NCI-H748 (cell line): Measurements from ENCODE around the gene AKAP13.
A peak's percentile ranks its signal among the peaks of the same experiment; 100 is the strongest.
"Not testable (repeated sequence)": the region's sequence is repeated elsewhere in the genome, so short reads cannot be mapped to it uniquely, and the experiment has no call there.

Source experiments
- DNase-seq: peaks from one replicate; lab custom pipeline; 2025; ENCODE audit not compliant: unreplicated experiment; lab: John Stamatoyannopoulos, UW

Gene AKAP13

DNA sequence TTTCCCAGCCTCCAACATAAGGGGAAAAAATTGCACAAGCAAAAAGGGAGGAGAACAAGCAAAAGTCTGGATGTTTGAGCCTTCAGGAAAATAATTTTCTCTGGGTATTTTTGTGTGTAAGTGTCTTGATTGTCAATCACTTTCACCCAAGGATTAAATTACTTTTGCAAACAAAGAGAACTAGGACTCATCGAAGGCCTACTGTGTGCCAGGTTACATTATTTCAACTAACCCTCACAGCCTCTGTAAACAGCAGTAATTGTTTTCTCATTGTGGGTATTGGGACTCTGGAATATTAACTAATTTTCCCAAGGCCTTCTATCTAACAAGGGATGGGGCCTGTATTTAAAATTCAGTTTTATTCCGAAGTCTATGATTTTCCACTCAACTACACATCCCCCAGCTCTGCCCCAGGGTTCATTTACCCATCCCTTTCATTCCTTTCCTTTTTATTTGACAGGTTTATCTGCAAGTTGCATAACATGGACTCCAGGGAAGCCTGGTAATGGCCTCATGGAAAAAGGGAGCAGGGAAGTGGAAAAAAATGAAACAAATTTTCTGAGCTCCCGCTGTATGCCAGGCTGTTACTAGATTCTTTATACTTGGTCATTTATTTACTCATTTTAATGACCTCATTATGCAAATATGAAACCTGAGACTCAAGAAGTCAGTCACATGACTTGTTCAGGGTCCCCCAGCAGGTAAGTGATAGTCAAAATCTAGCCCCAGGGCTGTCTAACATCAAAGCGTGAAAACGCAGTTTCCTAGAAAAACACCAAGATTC is 32.9 kb upstream of the AKAP13 start:
- DNase-seq, result peak; percentile 49

DNA sequence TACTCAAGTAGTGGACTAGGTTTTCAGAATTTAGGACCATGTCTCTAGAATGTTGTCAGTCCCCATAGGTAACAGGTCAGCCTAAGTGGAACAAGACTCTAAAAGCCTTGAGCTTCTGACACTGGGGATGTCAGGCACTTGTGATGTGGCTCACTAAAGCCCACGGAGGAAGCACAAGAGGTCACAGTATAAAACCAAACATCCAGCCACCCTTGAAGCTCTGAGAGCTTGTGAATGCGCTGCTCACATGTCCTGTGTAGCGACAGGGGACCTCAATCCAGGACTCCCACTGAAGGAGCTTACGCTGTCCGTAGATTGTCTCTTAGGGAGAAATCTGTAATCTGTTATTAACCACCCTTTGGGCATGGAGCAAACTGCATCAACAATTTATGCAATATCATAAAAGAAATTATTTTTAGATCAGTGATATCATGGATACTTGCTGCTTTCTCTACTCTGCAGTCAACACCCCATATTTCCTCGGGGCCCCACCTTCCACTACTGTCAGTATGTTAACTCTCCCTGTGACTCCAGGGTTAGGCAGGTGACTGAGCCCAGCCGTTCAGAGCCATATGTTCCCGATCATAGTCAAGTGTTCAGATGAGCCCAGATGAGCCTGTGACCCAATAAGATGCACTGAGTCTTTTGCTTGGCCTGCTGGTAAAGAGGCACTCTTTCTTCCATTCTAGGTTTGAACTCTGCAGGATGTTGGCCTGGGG is 32.2 kb upstream of the AKAP13 start:
- DNase-seq, result not testable (repeated sequence)

DNA sequence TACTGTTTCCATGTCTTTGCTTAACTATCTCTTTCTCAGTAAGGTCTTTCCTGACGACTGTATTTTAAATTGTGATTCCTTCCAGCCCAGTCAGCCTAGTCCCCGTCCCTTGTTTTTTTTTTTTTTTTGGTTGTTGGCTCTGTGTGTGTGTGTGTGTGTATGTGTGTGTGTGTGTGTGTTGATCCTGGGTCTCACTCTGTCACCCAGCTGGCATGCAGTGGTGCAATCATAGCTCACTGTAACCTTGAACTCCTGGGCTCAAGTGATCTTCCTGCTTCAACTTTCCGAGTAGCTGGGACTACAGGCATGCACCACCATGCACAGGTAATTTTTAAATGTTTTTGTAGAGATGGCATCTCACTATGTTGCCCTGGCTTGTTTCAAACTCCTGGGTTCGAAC is 31.3 kb upstream of the AKAP13 start:
- not testable (repeated sequence) for DNase-seq

DNA sequence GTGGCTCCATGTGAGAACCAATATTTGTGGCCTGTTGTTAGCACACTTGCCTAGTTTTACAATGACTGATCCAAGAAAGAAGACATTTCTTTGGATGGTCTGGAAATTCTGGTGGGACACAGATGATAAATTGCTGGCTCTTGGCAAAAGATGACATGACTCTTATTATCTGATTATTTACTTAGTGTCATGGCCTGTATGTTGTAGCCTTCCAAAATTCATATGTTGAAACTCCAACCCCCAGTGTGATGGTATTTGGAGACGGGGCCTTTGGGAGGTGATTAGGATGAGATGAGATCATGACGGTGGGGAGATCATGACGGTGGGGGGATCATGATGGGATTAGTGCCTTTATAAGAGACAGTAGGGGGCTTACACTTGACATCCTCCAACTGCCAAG is 30.0 kb upstream of the AKAP13 start:
- no peak for DNase-seq

DNA sequence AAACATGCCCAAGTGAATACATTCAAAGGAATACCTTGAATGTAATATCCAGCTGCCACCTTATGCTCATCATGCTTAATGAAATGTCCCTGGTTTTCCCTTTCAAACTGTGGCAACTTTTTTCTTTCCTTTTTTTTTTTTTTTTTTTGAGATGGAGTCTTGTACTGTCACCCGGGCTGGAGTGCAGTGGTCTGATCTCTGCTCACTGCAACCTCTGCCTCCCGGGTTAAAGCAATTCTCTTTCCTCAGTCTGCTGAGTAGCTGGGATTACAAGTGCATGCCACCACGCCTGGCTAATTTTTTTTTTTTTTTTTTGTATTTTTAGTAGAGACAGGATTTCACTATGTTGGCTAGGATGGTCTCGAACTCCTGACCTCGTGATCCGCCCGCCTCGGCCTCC is 28.9 kb upstream of the AKAP13 start:
- DNase-seq, result not testable (repeated sequence)

DNA sequence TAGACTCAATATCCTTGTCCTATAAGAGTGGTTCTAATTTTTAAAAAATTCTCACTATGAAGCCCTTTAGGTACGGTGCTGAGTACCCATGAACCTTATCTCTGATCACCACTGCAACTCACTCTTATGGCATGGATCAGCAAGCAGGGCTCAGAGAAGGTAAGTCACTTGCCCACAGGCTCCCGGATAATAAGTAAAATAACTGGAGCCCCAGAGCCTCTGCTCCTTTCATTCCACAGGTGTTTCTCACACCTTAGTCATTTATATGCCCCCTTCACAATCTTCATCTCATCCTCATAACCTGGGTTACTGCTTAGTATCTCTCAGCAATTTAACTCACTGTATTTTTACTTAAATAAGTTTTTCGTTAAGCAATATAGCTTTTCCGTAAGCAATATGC is 28.4 kb upstream of the AKAP13 start:
- DNase-seq, result no peak

DNA sequence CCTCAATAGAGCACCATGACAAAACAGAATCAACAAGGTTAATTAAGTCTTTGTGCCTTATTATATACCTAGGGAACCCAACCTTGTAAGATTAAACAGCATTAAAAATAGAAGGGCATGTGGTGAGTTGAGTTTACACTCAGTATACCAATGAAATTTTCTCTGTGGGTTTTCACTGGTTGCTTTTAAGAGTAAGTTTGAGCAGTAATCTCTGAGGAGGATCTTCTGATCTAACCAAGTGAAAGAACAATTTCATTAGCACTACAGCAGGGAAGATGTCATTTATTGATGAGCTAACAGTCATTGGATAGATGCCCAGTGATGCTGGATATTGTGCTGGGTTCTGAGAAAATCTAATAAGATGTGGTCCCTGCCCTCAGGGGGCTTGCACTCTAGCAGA is 26.9 kb upstream of the AKAP13 start:
- peak; percentile 6 for DNase-seq

DNA sequence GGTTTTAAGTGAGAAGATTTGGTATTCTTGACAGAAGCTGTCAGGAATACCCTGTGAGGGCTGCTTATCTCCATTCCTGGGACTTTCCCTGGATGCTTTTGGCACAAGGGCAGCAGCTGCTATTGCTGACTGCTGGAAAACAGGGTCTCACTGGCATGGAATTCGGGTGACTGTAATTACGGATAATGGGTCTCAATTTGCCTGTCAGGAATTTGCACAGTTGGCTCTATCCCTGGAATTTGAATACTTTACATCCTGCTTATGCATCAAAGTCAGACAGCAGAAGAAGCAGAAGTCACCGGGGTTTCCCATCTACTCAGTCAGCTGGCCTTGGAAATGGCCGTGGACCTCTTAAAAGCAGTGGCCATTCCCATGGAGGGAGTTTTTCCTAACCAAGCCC is 25.9 kb upstream of the AKAP13 start:
- no peak for DNase-seq

DNA sequence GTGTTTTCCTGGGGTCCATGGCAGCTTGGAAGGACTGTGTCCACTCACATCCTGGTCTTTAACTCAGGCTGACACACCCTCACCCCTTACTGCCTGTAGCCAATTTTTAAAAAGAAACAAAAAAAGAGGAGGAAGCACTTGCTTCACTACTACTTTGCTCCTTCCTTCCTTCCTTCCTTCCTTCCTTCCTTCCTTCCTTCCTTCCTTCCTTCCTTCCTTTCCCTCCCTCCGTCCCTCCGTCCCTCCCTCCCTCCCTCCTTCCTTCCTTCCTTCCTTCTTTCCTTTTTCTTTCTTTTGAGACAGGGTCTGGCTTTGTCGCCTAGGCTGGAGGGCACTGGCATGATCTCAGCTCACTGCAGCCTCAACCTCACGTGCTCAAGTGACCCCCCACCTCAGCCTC is 25.5 kb upstream of the AKAP13 start:
- no peak for DNase-seq

DNA sequence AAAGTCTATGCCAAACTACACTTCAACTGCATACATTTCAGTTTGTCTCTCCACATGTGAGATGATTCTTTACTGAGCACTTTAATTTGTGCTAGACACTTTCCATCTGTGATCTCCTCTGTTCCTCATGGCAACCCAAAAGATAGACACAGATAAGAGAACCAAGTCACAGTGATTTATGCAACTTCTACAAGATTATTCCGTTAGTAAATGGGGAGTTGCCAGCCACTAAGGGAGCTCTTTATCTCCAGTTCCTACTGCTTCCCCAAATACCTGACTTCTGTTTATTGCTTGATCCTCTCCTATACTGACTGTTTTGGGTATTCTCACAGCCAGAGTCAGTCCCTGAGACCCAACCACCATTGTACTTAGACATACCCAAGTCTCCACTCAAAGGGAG is 24.1 kb upstream of the AKAP13 start:
- no peak for DNase-seq

DNA sequence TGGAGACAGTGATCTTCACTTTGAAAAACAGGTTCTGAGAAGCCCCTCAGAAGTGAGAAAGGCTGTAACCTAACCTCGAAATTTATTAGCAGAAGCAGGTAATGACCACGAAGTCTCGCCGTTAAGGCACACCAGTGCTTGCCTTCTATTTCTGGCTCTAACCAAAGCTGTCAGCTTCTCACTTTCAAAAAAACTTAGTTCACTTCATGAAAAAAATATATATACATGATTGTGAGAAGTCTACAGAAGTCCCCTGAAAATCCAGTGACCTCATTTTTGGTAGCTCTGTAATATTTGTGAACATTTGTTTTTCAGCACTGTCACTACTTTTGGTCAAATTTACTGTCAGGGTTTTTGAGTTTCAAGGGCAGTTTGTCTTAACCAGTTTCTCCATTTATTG is 19.1 kb upstream of the AKAP13 start:
- no peak for DNase-seq

DNA sequence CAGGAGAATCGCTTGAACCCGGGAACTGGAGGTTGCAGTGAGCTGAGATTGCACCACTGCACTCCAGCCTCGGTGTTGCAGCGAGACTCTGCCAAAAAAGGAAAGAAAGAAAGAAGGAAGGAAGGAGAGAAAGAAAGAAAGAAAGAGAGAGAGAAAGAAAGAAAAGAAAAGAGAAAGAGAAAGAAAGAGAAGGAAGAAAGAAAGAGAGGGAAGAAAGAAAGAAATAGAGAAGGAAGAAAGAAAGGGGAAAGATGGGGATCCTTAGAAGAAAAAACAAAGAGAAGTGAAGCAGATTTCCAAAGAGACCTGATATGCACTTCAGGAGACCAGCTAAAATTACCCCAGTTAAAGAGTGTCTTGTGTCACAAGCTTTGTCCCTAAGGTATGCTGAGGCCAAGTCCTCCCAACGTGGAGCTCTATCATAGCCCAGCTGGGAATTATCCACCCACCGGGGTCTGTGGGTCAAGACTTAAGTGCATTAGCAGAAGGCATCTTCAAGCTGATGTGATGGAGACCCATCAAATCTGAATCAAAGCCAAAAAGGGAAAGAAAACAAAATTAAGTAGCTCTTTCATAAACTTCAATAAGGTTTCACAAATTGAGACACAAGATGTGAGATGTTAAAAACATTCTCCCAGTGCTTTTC is 17.8 kb upstream of the AKAP13 start:
- DNase-seq, result no peak

DNA sequence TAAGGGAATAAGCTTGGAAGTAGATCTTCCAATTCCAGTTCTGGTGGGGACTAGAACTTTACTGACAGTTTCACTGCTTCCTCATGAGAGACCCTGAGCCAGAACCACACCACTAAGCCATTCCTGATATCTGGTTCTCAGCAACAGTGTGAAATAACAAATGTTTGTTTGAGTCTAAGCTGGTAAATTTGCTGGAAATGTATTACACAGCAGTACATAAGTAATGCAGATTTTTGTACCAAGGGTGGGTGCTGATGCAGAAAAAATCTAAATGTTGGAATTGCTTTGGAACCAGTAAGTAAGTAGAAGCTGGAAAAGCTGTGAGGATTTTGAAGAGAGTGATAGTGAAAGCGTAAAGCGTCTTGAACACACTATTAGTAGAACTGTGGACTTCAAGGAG is 14.4 kb upstream of the AKAP13 start:
- no peak for DNase-seq

DNA sequence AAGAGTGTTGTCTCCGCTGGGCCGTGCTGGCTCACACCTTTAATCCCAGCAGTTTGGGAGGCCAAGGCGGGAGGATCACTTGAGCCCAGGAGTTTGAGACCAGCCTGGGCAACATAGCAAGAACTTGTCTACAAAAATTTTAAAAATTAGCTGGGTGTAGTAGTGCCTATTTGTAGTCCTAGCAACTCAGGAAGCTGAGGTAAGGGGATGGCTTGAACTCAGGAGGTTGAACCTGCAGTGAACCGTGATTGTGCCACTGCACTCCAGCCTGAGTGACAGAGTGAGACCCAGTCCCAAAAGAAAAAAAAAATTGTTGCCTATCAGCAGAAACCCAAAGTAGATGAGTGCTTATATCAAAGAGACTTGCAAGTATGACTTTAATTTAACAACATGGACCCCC is 12.7 kb upstream of the AKAP13 start:
- DNase-seq, result no peak

DNA sequence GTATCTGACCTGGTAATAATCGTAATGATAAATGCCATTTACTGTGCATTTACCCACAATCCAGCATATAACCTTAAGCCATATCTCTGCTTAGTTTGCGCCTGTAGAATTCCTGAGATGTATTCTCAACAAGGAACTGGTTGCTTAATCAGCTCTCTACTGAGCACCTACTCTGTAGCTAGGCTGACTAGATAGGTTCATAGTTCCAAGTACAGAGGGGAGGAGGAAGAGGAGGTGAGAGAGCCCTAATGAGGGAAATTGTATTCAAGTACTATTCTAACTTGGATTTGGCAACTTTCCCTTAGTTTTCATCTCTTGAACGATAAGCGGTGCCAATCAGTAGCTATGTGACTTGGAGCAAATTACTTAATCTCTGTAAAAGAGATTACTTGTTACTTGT is 5.6 kb upstream of the AKAP13 start:
- no peak for DNase-seq

DNA sequence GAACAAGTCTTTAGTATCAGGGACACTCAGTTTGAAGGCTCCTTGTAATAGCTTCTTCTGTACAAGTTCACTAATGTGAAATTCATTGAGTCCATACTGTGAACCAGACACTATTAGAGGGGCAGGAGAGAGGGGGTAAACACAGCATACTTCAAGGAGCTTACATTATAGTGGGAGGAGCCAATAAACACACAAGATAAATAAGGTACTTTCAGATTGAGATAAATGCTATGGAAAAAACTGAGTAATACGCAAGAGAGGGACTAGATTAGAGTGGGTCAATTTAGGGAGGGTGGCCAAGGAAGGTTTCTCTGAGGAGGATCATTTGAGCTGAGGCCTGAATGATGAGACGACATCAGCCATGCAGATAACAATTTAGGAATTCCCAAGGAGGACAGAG is 3.1 kb upstream of the AKAP13 start:
- no peak for DNase-seq

DNA sequence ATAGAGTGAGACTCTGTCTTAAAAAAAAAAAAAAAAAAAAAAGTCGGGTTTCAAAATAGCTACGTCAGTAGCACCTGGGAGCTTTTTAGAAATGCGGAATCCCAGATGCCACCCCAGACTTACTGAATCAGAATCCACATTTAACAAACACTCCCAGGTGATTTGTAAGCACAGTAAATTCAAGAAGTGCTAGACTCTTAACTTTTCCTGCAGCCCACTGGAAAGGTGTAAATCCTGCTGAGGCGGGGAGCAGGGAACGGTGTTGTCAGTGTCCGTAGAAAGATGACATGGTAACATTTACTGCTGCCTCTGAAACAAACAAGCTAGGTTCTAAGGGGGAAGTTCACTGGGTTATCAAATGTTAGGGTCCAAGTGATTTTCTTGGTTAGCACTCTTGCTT is 2.4 kb upstream of the AKAP13 start:
- DNase-seq, result no peak

DNA sequence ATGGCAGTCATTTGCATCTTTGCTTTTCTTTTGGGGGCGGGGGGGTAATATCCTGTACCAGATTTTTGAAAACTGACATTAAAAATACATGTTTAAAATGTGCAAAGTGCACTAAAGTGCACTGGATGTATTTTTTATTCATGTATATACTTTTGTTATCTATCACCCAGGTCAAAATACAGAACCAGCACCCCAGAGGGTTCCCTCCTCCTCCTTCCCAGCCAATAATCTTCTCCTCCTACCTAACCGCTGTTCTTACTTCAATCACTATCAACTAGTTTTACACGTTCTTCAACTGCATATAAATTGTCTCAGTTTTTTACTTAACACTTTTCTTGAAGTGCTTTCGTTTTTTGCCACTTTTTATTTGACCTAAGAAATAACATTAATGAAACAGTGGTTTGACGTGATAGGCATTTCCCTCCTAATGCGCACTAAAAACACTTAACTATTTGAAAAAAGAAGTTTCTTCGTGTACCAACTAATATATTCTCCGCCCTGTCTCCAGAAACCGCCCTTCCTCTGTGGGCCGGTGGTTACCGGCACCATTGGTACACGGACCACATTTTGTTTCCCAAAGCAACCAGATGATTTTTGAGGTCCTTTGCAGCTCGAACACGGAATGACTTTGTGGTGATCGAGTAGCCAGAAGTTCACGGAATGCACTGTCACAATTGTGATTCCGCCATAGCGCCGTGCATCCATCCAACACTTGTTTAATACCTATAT is 836 bp upstream of the AKAP13 start:
- DNase-seq, result peak; percentile 30

DNA sequence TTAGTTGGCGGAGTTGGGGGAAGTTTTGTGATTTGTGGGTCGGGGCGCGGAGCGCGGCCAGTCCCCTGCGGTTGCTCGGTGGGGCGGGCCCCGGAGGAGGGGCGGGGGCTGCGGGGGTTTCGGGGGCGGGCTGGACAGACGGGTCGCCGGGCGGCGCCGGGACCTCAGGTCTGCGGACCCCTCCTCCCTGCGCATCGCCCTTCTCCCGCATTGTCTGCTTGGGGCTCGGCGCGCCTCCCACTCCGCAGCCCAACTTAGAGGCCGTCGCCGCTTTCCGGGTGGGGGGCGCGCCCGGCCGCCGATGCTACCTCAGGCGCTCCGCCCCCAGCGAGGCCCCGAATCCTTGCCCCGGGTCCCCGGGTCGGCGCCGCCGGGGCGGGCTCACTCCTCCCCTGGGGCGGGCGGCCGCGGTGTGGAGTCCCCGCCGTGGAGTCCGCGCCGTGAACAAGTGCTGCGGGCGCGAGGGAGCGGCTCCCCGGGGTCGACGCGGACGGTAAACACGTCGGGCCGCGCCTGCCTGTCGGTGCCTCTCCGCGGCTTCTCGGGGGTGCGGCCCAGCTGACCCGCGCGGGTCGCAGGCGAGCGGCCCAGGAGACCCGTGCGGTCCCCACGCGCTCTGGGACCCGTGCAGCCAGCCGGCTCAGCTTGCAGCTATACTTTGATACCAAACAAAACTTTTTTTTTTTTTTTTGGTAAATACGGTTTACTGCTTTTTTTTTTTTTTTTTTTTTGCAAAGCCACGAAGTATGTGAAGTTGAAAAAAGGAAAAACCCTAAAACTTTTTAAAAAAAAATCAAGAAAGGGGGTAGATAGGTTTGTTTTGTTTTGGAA is 624 bp downstream of the AKAP13 start:
- DNase-seq, result peak; percentile 63

DNA sequence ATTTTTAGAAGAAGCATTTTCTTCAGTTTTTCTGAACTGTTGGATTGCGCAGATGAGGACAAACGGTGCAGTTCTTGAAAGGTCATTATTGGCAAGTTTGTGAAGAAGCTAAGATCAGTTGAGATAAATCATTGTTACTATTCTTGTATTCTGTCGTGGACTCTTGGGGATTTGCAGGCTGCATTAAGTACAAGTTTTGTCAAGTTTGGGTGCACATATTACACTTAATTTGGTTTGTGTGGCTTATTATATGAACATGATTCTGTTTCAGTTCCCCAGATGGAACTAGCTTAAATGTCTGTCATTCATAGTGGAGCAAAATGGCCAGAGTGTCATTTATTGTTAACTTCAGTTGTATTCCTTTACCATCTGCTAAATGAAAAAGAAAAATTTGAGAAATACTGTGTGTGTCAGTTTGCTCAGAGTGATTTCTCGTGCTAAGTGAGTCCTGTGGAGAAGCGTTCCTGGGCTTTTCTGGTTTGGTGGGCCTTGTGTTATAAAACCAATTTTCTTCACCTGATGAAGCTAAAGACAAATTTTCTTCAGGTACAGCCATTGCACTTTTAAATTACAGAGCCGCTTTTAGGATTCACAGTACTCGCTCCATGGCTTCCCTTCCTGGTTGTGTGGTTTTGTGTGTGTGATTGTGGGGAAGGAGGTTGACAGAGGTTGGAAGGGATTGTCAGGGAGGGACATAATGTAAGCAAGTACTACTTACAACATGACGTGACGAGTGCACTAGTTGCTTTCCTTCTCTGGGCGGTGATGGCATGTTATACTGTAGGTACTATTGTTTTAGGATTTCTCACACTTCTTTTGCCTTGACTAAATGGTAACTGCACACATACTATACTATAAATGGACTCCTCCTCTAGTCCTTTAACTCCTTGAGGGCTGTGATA is 1.7 kb downstream of the AKAP13 start:
- DNase-seq, result no peak
